Left hindlimb (tissue), 1 donor: ENCODE data around the gene B4GALT1.
"Not testable (repeated sequence)": the region's sequence is repeated elsewhere in the genome, so short reads cannot be mapped to it uniquely, and the experiment has no call there.

Source experiments
- DNase-seq: peaks from one replicate; pipeline ENCODE4 v3.0.0-alpha.2; 2018

The B4GALT1 gene

GRCh38 chr9:33184963-33185362 is 17.8 kb upstream of the B4GALT1 start:
- no peak for DNase-seq

DNA sequence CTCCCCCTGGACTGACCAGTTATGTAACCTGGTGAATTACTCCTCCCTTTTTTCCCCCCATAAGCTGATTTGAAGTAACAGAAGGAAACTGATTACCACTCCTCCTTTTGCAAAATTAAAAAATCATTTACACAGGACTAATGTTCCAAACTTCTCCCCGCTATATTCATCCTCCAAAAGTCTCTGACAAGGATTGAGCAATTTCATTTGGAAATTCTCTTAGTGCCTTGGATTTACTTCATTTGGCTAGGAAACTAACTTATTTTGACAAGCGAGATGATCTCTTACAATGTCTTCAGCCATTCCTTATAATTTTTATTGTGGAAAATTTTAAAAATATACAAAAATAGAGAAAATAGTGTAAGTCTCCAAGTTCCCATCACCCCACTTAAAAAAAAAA is 15.4 kb upstream of the B4GALT1 start:
- no peak for DNase-seq

GRCh38 chr9:33180526-33181184 is 13.5 kb upstream of the B4GALT1 start:
- no peak for DNase-seq

DNA sequence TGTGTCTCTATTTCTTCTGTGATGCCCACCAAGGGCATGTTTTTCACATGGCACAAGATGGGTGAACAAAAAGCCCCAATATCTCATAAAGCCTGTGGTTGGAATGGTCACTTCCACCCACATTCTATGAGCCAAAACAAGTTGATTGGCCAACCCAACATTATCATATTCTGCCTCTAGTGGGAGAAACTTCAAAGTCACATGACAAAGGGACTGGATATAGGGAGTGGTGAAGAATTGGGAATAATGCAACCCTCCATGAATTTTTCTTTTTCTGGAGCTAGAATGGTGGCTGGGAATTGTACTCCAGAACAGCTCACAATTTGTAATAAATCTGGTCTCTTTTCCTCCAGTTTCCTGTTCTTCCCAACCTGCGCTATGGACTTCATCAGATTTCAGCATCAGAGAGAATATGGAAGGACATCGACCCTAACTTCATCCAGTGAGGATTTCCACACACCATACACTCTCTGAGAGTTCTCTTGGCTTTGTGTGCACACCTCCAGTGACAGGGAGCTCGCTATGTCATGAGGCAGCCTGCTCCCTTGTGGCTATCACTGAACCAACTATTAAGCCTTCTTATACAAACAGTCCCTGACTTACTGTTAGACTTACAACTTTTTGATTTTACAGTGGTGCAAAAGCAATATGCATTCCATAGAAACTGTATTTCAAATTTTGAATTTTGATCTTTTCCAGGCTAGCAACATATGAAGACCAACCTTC is 12.0 kb upstream of the B4GALT1 start:
- DNase-seq: no peak

DNA sequence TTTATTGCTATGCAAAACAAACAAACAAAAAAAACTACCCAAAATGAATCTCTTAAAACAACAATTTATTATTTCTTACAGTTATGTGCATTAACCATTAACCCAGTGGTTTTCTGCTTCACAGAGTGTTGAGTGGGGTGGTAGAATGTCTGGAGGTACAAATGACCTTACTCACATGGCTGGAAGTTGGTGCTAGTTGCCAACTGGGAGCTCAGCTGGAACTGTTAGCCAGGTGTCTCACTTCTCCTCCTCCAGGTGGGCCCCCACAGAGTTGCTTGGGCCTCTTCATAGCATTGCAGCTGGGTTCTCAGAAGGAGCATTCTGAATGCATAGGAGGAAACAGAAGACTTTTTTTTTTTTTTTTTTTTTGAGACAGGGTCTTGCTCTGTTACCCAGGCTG is 10.5 kb upstream of the B4GALT1 start:
- no peak for DNase-seq

DNA sequence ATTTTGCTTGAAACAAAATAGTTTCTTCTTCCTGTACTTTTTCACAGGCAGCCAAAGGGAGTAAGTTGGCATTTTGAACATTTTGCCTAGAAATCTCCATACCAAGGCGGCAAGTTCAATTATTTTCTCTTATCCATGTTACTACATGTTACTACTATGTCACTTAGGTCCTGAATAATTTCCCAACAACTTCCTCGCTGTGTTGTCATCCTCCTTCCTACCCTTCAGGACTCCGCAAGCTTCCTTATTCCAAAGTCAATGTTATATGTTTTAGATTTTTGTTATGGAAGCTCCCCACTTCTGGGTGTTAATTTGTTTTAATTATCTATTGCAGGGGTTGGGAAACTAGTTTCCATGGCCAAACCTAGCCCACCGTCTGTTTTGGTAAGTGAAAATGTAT is 9.9 kb upstream of the B4GALT1 start:
- DNase-seq: no peak

DNA sequence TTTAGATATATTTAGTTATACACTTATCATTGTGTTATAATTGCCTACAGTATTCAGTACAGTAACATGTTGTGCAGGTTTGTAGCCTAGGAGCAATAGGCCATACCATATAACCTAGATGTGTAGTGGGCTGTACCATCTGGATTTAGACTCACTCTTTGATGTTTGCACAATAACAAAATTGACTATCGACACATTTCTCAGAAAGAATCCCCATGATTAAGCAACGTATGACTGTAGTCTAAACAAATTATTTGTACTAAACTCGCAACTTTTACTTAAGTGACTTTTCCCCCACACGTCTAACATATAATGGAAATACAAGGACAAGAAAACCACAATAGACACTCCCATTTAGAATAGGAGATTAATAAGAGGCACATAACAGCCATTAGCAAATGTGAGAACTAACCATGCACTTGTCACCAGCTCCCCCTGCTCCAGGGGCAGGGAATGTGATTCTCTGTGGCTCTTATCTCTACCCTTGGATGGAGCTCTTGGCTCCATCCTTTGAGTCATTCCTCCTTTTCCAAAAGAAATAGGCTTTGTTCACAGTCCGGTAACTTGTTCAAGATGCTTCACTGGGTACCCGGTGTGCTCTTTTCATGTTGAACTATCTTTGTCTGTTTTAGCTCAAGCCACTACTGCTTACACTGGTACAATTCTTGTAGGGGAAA is 8.7 kb upstream of the B4GALT1 start:
- DNase-seq: no peak

DNA sequence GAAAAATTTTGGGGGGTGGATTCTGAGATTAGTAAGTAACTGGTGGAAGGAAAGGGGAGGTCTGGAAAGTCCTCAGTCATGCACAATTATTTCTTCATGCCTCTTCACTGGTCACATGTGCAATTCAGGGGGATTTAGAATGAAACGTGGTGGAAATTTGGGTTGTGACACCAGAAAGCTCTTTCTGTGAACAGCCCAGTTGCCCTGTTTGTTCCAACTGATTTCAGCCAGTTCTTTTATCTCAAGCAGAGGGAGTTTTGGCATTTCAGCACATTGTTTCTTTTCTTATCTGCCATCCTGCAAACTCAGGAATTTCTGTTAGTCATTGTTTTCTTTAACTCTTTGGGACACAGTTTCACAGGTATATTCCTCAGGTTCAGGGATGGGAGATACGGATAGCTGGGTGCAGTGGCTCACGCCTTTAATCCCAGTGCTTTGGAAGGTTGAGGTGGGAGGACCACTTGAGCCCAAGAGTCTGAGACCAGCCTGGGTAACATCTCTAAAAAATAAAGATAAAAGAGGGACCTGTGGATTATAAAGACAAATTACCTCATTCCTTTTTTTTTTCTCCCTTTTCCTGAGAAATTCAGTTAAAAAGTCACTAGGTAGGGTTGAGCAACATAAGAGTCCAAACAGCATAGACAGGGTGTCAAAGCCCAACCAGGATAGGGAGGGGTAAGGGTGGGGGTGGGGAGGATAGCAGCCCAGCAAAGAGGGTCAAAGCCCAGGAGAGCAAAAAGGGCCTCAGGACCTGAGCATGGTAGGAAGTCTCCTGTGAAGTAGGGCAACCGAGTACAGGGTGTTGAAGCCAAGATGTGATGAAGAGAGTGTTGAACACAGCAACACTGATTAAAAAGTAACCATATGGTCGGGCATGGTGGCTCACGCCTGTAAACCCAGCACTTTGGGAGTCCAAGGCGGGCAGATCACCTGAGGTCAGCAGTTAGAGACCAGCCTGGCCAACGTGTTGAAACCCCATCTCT is 5.4 kb upstream of the B4GALT1 start:
- DNase-seq: no peak

GRCh38 chr9:33170464-33171415 is 3.6 kb upstream of the B4GALT1 start:
- DNase-seq: no peak

GRCh38 chr9:33168941-33169544 is 1.9 kb upstream of the B4GALT1 start:
- DNase-seq: no peak

- no peak for DNase-seq
Observed at GRCh38 chr9:33167972-33168461, 881 bp upstream of the B4GALT1 start.

GRCh38 chr9:33166231-33167083 is 679 bp downstream of the B4GALT1 start:
- DNase-seq: peak; percentile 51

- DNase-seq: no peak
Observed at GRCh38 chr9:33165263-33166151, 1.6 kb downstream of the B4GALT1 start.

GRCh38 chr9:33164921-33165262 is 2.2 kb downstream of the B4GALT1 start:
- not testable (repeated sequence) for DNase-seq

GRCh38 chr9:33164138-33164809 is 2.9 kb downstream of the B4GALT1 start:
- no peak for DNase-seq

GRCh38 chr9:33163433-33164137 is 3.6 kb downstream of the B4GALT1 start:
- no peak for DNase-seq

DNA sequence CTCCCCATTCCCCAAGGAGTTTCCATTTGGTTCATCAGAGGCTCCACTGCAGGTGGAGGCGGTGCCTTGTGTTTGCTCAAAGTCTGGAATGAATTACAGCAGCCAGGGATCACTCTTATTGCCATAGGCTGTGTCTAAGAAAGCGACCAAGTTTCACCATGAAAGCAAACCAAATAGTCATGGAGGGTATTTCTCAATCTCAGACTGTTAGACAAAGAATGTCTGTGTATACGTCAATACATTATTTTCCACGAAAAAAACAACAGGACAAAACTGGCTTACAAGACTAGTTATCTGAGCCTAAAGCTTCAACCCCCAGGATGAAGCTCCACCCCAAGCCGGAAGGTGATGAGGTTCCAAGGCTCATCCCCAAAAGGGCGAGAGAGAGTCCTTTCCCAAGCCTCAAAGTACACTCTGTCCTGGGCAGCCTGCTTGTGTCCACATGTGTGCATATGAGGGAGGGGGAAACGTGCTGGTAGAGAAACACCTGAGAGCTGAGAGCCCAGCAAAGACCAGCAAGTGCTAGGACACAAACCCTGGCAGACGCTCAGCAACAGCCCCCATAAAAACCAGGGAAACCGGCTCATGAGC is 4.3 kb downstream of the B4GALT1 start:
- DNase-seq: no peak
